ENCODE data around the gene PPP2CA. TPM values are rescaled to one million over a fixed set of nuclear protein-coding genes. Genes with fewer than 3 reads are reported as not detected.

The PPP2CA gene
- total and polyA plus RNA-seq, 2 of the 13 experiments (the other 11 are each of a cell fraction or from before 2014, with no cell fraction given) = 82.4 to 171 TPM

- H3K9ac ChIP-seq (ENCODE audit: insufficient read depth, low read depth, low read length) = no peak overlapping the region
- H3K4me3 ChIP-seq (replicated peaks in 1 of 3; ENCODE audit: insufficient read depth in 1 of 3, low read depth in 2 of 3, low read length in 3 of 3) = no peak overlapping the region
- FAIRE-seq = no peak
- ATAC-seq = no peak
- peaks cover 44% of the 10 kb centered on the region for H3K79me2 ChIP-seq (ENCODE audit: insufficient read depth, low read length)
- H3K9me3 ChIP-seq (ENCODE audit: low read length) = no peaks in the 10 kb centered on the region
- no peak overlapping the region for H2AFZ ChIP-seq (ENCODE audit: low read length)
- no peak overlapping the region for H3K27ac ChIP-seq (ENCODE audit: extremely low read length, insufficient read depth, low read length)
- H3K36me3 ChIP-seq (replicated peaks in 1 of 2; ENCODE audit: control insufficient read depth in 1 of 2, insufficient read depth in 2 of 2, low read length in 2 of 2) = peaks cover 16 to 68% of the 10 kb centered on the region in 2 experiments
- ChIA-PET POLR2A (no interaction called here), CTCF (ENCODE audit: low intra/inter-chr PET ratio, low total read pairs) (no interaction called here)
- BruUV-seq (replicated peaks) = no TSS peak
- H3K27me3 ChIP-seq (ENCODE audit: control insufficient read depth in 1 of 2, insufficient read depth in 2 of 2, low read length in 2 of 2) = no peaks in the 10 kb centered on the region
- 99% methylated on average over 3 of the region's 3 CpGs for WGBS (ENCODE audit: low lambda C conversion rate)
- H4K20me1 ChIP-seq (ENCODE audit: insufficient read depth, low read length) = peaks cover 31% of the 10 kb centered on the region
- H3K4me2 ChIP-seq (ENCODE audit: low read depth, low read length) = no peak overlapping the region
- intact Hi-C loops (cut with micrococcal nuclease; ENCODE audit: unreplicated experiment) (no loop called here), in situ Hi-C loops (cut with HindIII; ENCODE audit: extremely low pct_ligation_motif_present, low pct_unique_long_range_greater_than_20kb) (no loop called here)
- no peak for DNase-seq (ENCODE audit: low spot score)
- TF ChIP-seq FOSL1 (CRISPR knock-in tag; IDR thresholded peaks at IDR 0.05; ENCODE audit: borderline replicate concordance) = no peak
- TF ChIP-seq ZNF616 (CRISPR knock-in tag; IDR thresholded peaks at IDR 0.05; ENCODE audit: low read depth) = no peak
- 0 out of 2 replicates have a peak, but pooled peaks have one; percentile 48 for TF ChIP-seq POLR2AphosphoS2 (IDR thresholded peaks at IDR 0.05; ENCODE audit: low read depth, low read length)
- TF ChIP-seq THAP11 (CRISPR knock-in tag; IDR thresholded peaks at IDR 0.05) = no peak
- TF ChIP-seq ZKSCAN5 (CRISPR knock-in tag; IDR thresholded peaks at IDR 0.05) = no peak
- no peaks in the 10 kb centered on the region for H3K4me1 ChIP-seq (ENCODE audit: insufficient read depth, low read length)
These were observed 22.2 kb downstream of the PPP2CA start for GRCh38 chr5:134203630-134204029.

- Histone ChIP-seq H3K4me3 (replicated peaks in 1 of 3; ENCODE audit: insufficient read depth in 1 of 3, low read depth in 2 of 3, low read length in 3 of 3) (no peak overlapping the region), H2AFZ (ENCODE audit: low read length) (no peak overlapping the region), H3K27ac (ENCODE audit: extremely low read length, insufficient read depth, low read length) (no peak overlapping the region), H4K20me1 (ENCODE audit: insufficient read depth, low read length) (no peaks in the 10 kb centered on the region; the same call in 1 of the 2 replicates), H3K4me1 (ENCODE audit: insufficient read depth, low read length) (no peaks in the 10 kb centered on the region), H3K79me2 (ENCODE audit: insufficient read depth, low read length) (no peaks in the 10 kb centered on the region), H3K4me2 (ENCODE audit: low read depth, low read length) (no peak overlapping the region), H3K36me3 (replicated peaks in 1 of 2; ENCODE audit: control insufficient read depth in 1 of 2, insufficient read depth in 2 of 2, low read length in 2 of 2) (peaks cover 7 to 30% of the 10 kb centered on the region in 2 experiments), H3K27me3 (ENCODE audit: control insufficient read depth in 1 of 2, insufficient read depth in 2 of 2, low read length in 2 of 2) (no peaks in the 10 kb centered on the region), H3K9me3 (ENCODE audit: low read length) (no peaks in the 10 kb centered on the region), H3K9ac (ENCODE audit: insufficient read depth, low read depth, low read length) (no peak overlapping the region)
- ChIA-PET POLR2A (no interaction called here), CTCF (ENCODE audit: low intra/inter-chr PET ratio, low total read pairs) (no interaction called here)
- no peak for DNase-seq (ENCODE audit: low spot score)
- intact Hi-C loops (cut with micrococcal nuclease; ENCODE audit: unreplicated experiment) = no loop called here
- no peak for ATAC-seq
- WGBS (ENCODE audit: low lambda C conversion rate) = 85% methylated on average over 5 of the region's 5 CpGs
- in situ Hi-C loops (cut with HindIII; ENCODE audit: extremely low pct_ligation_motif_present, low pct_unique_long_range_greater_than_20kb) = loop anchor here (25.0 kb wide), 1 partner anchor 392 kb away; no protein-coding TSS in a partner anchor
- BruUV-seq (replicated peaks) = no TSS peak
- FAIRE-seq = no peak
- TF ChIP-seq ZFP36L2 (CRISPR knock-in tag; IDR thresholded peaks at IDR 0.05) (no peak), MIER2 (CRISPR knock-in tag; IDR thresholded peaks at IDR 0.05) (no peak), NCOR1 (IDR thresholded peaks at IDR 0.05; ENCODE audit: borderline replicate concordance, low read length) (no peak), STAT6 (CRISPR knock-in tag; IDR thresholded peaks at IDR 0.05; ENCODE audit: borderline replicate concordance) (no peak), TBX2 (CRISPR knock-in tag; IDR thresholded peaks at IDR 0.05; ENCODE audit: borderline replicate concordance) (no peak), MTF1 (CRISPR knock-in tag; IDR thresholded peaks at IDR 0.05) (no peak), ZSCAN22 (CRISPR knock-in tag; IDR thresholded peaks at IDR 0.05) (no peak), DMTF1 (CRISPR knock-in tag; IDR thresholded peaks at IDR 0.05) (no peak), ZNF34 (CRISPR knock-in tag; IDR thresholded peaks at IDR 0.05; ENCODE audit: borderline replicate concordance) (no peak), TEAD2 (CRISPR knock-in tag; IDR thresholded peaks at IDR 0.05) (no peak)
These were observed 30.2 kb downstream of the PPP2CA start for GRCh38 chr5:134195666-134196065.

Data from HepG2 (cell line).